IMR-90 (cell line): Measurements from ENCODE around the gene CIAO3. TPM values are rescaled to one million over a fixed set of nuclear protein-coding genes. Genes with fewer than 3 reads are reported as not detected.
"Not testable (repeated sequence)": the region's sequence is repeated elsewhere in the genome, so short reads cannot be mapped to it uniquely, and the experiment has no call there.

Experiments
- ATAC-seq: fragments of 200-7000 bp; cut with Tn5 transposase; 2 replicates; pipeline ENCODE4 v1.9.1; 2020; ENCODE audit warnings: low read depth, mild to moderate bottlenecking, moderate library complexity
- BruUV-seq: library from RNA; stranded (reverse); fragments of 400-500 nt; replicated peaks from 2 replicates; lab custom pipeline; 2021; lab: Mats Ljungman, UMichigan
- CTCF ChIA-PET: fragments of 300-600 bp; formaldehyde crosslinking; extraction: SDS; loops from one replicate; lab custom pipeline; 2021; ENCODE audit warnings: antibody characterized with exemption; lab: Yijun Ruan, JAX
- POLR2A ChIA-PET: fragments of 300-600 bp; sonication (Branson Sonifier 250); formaldehyde crosslinking; loops from one replicate; lab custom pipeline; 2022; ENCODE audit warnings: antibody characterized with exemption; ENCODE audit not compliant: unreplicated experiment; lab: Charles Lee
- DNase-seq: peaks from one replicate; pipeline ENCODE4 v3.0.0; 2013
- H2AFZ ChIP-seq: replicated peaks from 2 replicates; pipeline ENCODE3; 2013; ENCODE audit warnings: low read length, mild to moderate bottlenecking; ENCODE audit not compliant: poor library complexity
- H2AK5ac ChIP-seq: 2 replicates; pipeline ENCODE4 v1.6.1; 2013; ENCODE audit warnings: low read depth, low read length, inconsistent platforms
- H2AK9ac ChIP-seq: replicated peaks from 2 replicates; pipeline ENCODE3; 2013; ENCODE audit warnings: mild to moderate bottlenecking, low read depth, low read length, moderate library complexity; ENCODE audit not compliant: poor library complexity
- H2BK120ac ChIP-seq: 2 replicates; pipeline ENCODE4 v1.6.1; 2013; ENCODE audit warnings: low read depth, low read length, inconsistent platforms
- H2BK15ac ChIP-seq: 3 replicates; pipeline ENCODE4 v1.6.1; 2013; ENCODE audit warnings: low read depth, low read length, inconsistent platforms
- H2BK20ac ChIP-seq: 2 replicates; pipeline ENCODE4 v1.6.1; 2013; ENCODE audit warnings: low read depth, mild to moderate bottlenecking, inconsistent platforms, low read length, moderate library complexity
- H2BK5ac ChIP-seq: 2 replicates; pipeline ENCODE4 v1.6.1; 2013; ENCODE audit warnings: mild to moderate bottlenecking, low read depth, low read length, inconsistent platforms; ENCODE audit not compliant: poor library complexity, severe bottlenecking
- H3K14ac ChIP-seq: replicated peaks from 2 replicates; pipeline ENCODE4 v1.6.1; 2013; ENCODE audit warnings: low read depth, low read length, inconsistent platforms
- H3K18ac ChIP-seq: 2 replicates; pipeline ENCODE4 v1.6.1; 2013; ENCODE audit warnings: low read depth, low read length, control low read depth
- H3K23ac ChIP-seq: 2 replicates; pipeline ENCODE4 v1.6.1; 2013; ENCODE audit warnings: low read depth, low read length, inconsistent platforms
- H3K27ac ChIP-seq: 2 replicates; pipeline ENCODE4 v1.5.1; 2013; ENCODE audit warnings: mild to moderate bottlenecking, control low read depth, low read length; ENCODE audit not compliant: insufficient read depth
- H3K27me3 ChIP-seq: 2 replicates; pipeline ENCODE4 v1.6.1; 2013; ENCODE audit warnings: low read length; ENCODE audit not compliant: control insufficient read depth, insufficient read depth
- H3K36me3 ChIP-seq: 2 replicates; pipeline ENCODE4 v1.6.1; 2013; ENCODE audit warnings: low read length, mixed read lengths; ENCODE audit not compliant: control insufficient read depth, insufficient read depth
- H3K4ac ChIP-seq: 2 replicates; pipeline ENCODE4 v1.6.1; 2013; ENCODE audit warnings: low read depth, low read length, inconsistent platforms
- H3K4me1 ChIP-seq: 2 replicates; pipeline ENCODE4 v1.6.1; 2013; ENCODE audit warnings: low read length, mixed read lengths; ENCODE audit not compliant: control insufficient read depth, insufficient read depth
- H3K4me2 ChIP-seq: 2 replicates; pipeline ENCODE4 v1.6.1; 2013; ENCODE audit warnings: low read depth, mild to moderate bottlenecking, control low read depth, low read length, moderate library complexity
- H3K4me3 ChIP-seq: 2 replicates; pipeline ENCODE4 v1.5.1; 2013; ENCODE audit warnings: low read depth, mild to moderate bottlenecking, control low read depth, low read length, moderate library complexity; ENCODE audit not compliant: insufficient read depth
- H3K56ac ChIP-seq: 2 replicates; pipeline ENCODE4 v1.6.1; 2013; ENCODE audit warnings: low read length, inconsistent platforms; ENCODE audit not compliant: insufficient read depth; ENCODE audit errors: extremely low read depth
- H3K79me1 ChIP-seq, 2 experiments: 2 replicates each; pipeline ENCODE4 v1.6.1; 2013; ENCODE audit warnings: low read length in 2 of 2, inconsistent platforms in 1 of 2, low read depth in 1 of 2
- H3K9ac ChIP-seq: 2 replicates; pipeline ENCODE4 v1.6.1; 2013; ENCODE audit warnings: low read depth, low read length, control low read depth
- H3K9me1 ChIP-seq: 2 replicates; pipeline ENCODE4 v1.6.1; 2013; ENCODE audit warnings: low read length, inconsistent platforms; ENCODE audit not compliant: insufficient read depth
- H3K9me3 ChIP-seq: 2 replicates; pipeline ENCODE4 v1.6.1; 2013; ENCODE audit warnings: low read length; ENCODE audit not compliant: control insufficient read depth, insufficient read depth
- H4K20me1 ChIP-seq: 2 replicates; pipeline ENCODE4 v1.6.1; 2013; ENCODE audit warnings: low read length, inconsistent platforms; ENCODE audit not compliant: insufficient read depth
- H4K5ac ChIP-seq: 2 replicates; pipeline ENCODE4 v1.6.1; 2013; ENCODE audit warnings: mild to moderate bottlenecking, low read depth, low read length, control low read depth
- H4K8ac ChIP-seq, 2 experiments: 2 replicates each; pipeline ENCODE4 v1.6.1; 2013; ENCODE audit warnings: low read depth in 2 of 2, low read length in 2 of 2, control low read depth in 1 of 2, inconsistent platforms in 1 of 2
- H4K91ac ChIP-seq: 2 replicates; pipeline ENCODE4 v1.6.1; 2013; ENCODE audit warnings: low read depth, low read length, inconsistent platforms; ENCODE audit not compliant: insufficient read depth
- WGBS, 2 experiments: methylation state at CpG; one replicate each; pipeline versions ENCODE4 v1.1.5 to v1.1.7; 2013; ENCODE audit warnings: missing lambda C conversion rate in 2 of 2; ENCODE audit not compliant: insufficient read length in 1 of 2; ENCODE audit errors: extremely low coverage in 2 of 2; 5-methylcytosine and 5-hydroxymethylcytosine counted together
- dilution Hi-C: fragments of 300-500 bp; cut with HindIII; formaldehyde crosslinking; loops from one replicate; pipeline ENCODE4 v1.14.3; 2018; ENCODE audit warnings: low sequenced_read_pairs; ENCODE audit not compliant: unreplicated experiment
- in situ Hi-C: fragments of 300-500 bp; cut with MboI; formaldehyde crosslinking; loops from 3 replicates; pipeline ENCODE4 v1.14.3; 2019; ENCODE audit warnings: low sequenced_read_pairs, inconsistent platforms, mixed read lengths
- intact Hi-C: fragments of 100-400 bp; cut with micrococcal nuclease; formaldehyde crosslinking; loops from 2 replicates; pipeline ENCODE4 v1.10.0; 2022
- polyA plus RNA-seq, 3 experiments: library from polyadenylated mRNA; depleted of rRNA; stranded (reverse); fragments of >200 nt; gene quantifications; 2 replicates each; pipeline ENCODE4 v1.2.3, GENCODE V29; 2012; ENCODE audit warnings: low replicate concordance in 1 of 3
- total RNA-seq: library from RNA; depleted of rRNA; stranded (reverse); fragments of >200 nt; gene quantifications from 2 replicates; pipeline ENCODE4 v1.2.3, GENCODE V29; 2012

The CIAO3 gene
- total and polyA plus RNA-seq, 2 of the 4 experiments (the other 2 are of a cell fraction): 17.0 to 20.2 TPM

GRCh38 chr16:691242-691641, 49.6 kb downstream of the CIAO3 start:
- H3K4me2 ChIP-seq, ATAC-seq, H2AK5ac ChIP-seq, intact Hi-C loops, POLR2A ChIA-PET, H3K56ac ChIP-seq, in situ Hi-C loops, H3K18ac ChIP-seq, H4K20me1 ChIP-seq, H3K9me3 ChIP-seq, H3K4me3 ChIP-seq, H3K9ac ChIP-seq, DNase-seq, H2BK5ac ChIP-seq, H2BK120ac ChIP-seq, H3K4ac ChIP-seq, H2AFZ ChIP-seq, H2BK20ac ChIP-seq, BruUV-seq, H4K91ac ChIP-seq, H2AK9ac ChIP-seq, H3K23ac ChIP-seq, H3K36me3 ChIP-seq, H3K27ac ChIP-seq, dilution Hi-C loops, H2BK15ac ChIP-seq, H4K5ac ChIP-seq, H3K14ac ChIP-seq, CTCF ChIA-PET: not testable (repeated sequence)
- Histone ChIP-seq H4K8ac (peak overlapping the region in 1 of 2 experiments; percentile 64; a peak in 1 of 4 replicates), H3K79me1 (peaks cover 9 to 28% of the 10 kb centered on the region in 2 experiments; a peak in 3 of 4 replicates), H3K9me1 (peaks cover 11% of the 10 kb centered on the region), H3K27me3 (peaks cover 39% of the 10 kb centered on the region), H3K4me1 (peaks cover 12% of the 10 kb centered on the region)
- WGBS, 2 experiments: 84% methylated on average over 12 of the region's 16 CpGs; no CpG with 5 or more reads in 1 of the 2 experiments
